Body of pancreas (tissue), 4 donors: ENCODE measurements around the gene RIN3. TPM values are rescaled to one million over a fixed set of nuclear protein-coding genes. Genes with fewer than 3 reads are reported as not detected.

ENCODE experiments used
- ATAC-seq: fragments of 150-250 bp; one replicate; pipeline ENCODE4 v1.9.1; 2016
- DNase-seq, 4 donors: peaks; one replicate each; pipeline ENCODE4 v3.0.0-alpha.2; 2019
- H3K27ac ChIP-seq, 4 donors: fragments of 200-600 bp; sonication (generic); 1 replicate in 3 of 4; 2 replicates in 1 of 4; pipeline versions ENCODE4 v1.5.1 to v1.6.1; 2016 to 2019; ENCODE audit warnings: mild to moderate bottlenecking in 1 of 4, mixed read lengths in 1 of 4, moderate library complexity in 1 of 4
- H3K27me3 ChIP-seq, 2 donors: fragments of 200-600 bp; sonication (generic); one replicate each; pipeline ENCODE4 v1.6.0; 2016; ENCODE audit warnings: mild to moderate bottlenecking in 1 of 2
- H3K36me3 ChIP-seq, 2 donors: fragments of 200-600 bp; sonication (generic); replicated peaks in 1 of 2; 2 replicates each; pipeline ENCODE4 v1.5.1; 2016; ENCODE audit warnings: low read depth in 2 of 2; ENCODE audit not compliant: insufficient read depth in 1 of 2
- H3K4me1 ChIP-seq: fragments of 200-600 bp; sonication (generic); one replicate; pipeline ENCODE4 v1.6.0; 2016
- H3K4me3 ChIP-seq, 2 donors: fragments of 200-600 bp; sonication (generic); 1 replicate in 1 of 2; 2 replicates in 1 of 2; pipeline ENCODE4 v1.5.1; 2016 to 2019
- H3K9me3 ChIP-seq, 3 donors: fragments of 200-600 bp; sonication (generic); 1 replicate in 2 of 3; 2 replicates in 1 of 3; pipeline ENCODE4 v1.5.1; 2016
- POLR2A ChIP-seq, 3 donors: fragments of 450-650 bp; IDR thresholded peaks; one replicate each; pipeline ENCODE4 v1.6.1; 2016; ENCODE audit warnings: antibody characterized with exemption in 3 of 3, mild to moderate bottlenecking in 2 of 3
- WGBS, 2 donors: methylation state at CpG; one replicate each; pipeline ENCODE4 v1.1.5; 2017; 5-methylcytosine and 5-hydroxymethylcytosine counted together
- intact Hi-C: fragments of 100-400 bp; cut with DNase I; formaldehyde crosslinking; loops from one replicate; pipeline ENCODE4 v1.15.1; 2023
- total RNA-seq, 2 donors: library from RNA; depleted of rRNA; stranded (reverse); fragments of >200 nt; gene quantifications; one replicate each; pipeline ENCODE4 v1.1.0, GENCODE V29; 2016
- TF ChIP-seq, protein P1 (sequence below), 7 experiments: fragments of 450-650 bp in 4 of 7; fragments of 200-600 bp in 3 of 7; sonication (generic) in 3 of 7; IDR thresholded peaks; one replicate each; pipeline ENCODE4 v1.5.1; 2016 to 2019; ENCODE audit warnings: antibody characterized with exemption in 7 of 7

Gene RIN3
- total RNA-seq, 2 donors from 2014 or later: 2.6 to 3.3 TPM

DNA sequence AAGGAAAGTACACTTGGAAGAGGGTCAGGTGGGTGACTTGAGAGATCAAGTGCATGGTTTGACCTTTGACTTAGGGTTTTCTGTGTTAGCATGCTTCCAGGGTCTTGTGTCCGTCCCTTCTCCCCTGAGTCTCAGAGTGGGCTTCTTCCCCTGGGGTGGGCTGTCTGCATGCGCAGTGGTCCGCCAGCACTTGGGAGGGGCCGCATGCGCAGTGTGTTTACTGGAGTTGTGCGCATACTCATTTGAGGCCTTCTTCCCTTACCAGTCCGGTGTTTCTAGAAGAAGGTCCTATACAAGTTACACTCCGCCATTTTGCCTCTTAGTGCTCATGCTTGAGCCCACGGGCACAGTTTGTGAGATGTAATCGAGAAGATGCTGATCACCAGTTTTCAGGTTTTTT lies 58.5 kb downstream of the RIN3 start:
- DNase-seq (no peak), ATAC-seq (no peak)
- H3K4me3 ChIP-seq: no peak overlapping the region
- WGBS, 2 donors: 93 to 97% methylated on average over 10 of the region's 10 CpGs
- H3K36me3 ChIP-seq: no peaks in the 10 kb centered on the region
- peaks cover 0 to 5% (median 0%) of the 10 kb centered on the region in 3 donors for H3K9me3 ChIP-seq
- TF ChIP-seq, protein P1, sequence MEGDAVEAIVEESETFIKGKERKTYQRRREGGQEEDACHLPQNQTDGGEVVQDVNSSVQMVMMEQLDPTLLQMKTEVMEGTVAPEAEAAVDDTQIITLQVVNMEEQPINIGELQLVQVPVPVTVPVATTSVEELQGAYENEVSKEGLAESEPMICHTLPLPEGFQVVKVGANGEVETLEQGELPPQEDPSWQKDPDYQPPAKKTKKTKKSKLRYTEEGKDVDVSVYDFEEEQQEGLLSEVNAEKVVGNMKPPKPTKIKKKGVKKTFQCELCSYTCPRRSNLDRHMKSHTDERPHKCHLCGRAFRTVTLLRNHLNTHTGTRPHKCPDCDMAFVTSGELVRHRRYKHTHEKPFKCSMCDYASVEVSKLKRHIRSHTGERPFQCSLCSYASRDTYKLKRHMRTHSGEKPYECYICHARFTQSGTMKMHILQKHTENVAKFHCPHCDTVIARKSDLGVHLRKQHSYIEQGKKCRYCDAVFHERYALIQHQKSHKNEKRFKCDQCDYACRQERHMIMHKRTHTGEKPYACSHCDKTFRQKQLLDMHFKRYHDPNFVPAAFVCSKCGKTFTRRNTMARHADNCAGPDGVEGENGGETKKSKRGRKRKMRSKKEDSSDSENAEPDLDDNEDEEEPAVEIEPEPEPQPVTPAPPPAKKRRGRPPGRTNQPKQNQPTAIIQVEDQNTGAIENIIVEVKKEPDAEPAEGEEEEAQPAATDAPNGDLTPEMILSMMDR (IDR thresholded peaks at IDR 0.05): no peak
- TF ChIP-seq POLR2A (IDR thresholded peaks at IDR 0.05): no peak
- intact Hi-C loops: no loop called here
- no peaks in the 10 kb centered on the region for H3K4me1 ChIP-seq
- H3K27ac ChIP-seq: no peak overlapping the region
- no peaks in the 10 kb centered on the region for H3K27me3 ChIP-seq

DNA sequence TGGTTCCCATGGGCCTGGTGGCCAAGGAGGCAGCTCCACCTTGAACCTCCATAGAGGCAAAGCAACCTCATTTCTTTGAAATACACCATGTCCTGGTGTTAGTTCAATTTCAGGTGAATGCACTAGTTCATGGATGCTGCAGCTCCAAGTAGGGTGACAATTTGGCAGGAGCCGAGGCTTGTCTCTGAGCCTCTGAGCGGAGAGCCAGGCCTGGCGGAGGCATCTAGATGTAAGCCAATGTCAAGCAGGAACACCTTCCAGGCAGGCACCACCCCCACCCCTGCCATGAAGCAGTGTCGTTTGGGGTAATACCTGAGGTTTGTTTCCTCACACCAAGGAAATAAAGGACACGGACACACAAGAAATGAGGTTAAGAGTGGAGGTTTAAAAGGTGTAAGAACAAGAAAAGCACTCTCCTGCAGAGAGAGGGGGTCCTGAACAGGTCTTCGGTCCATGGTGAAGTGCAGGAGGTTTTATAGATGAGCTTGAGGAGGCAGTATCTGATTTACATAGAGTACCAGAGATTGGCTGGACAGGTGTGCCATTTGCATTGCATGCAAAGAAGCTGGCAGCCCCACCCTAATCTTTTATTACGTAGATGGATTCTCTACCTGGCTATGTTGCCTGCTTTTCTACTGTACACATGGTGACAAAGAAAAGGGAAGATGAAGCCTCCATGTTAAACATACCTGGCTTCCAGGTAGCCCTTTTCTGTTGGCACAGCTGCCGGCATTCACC lies 60.3 kb downstream of the RIN3 start:
- H3K4me3 ChIP-seq: no peak overlapping the region
- DNase-seq (no peak), ATAC-seq (no peak)
- no peaks in the 10 kb centered on the region for H3K9me3 ChIP-seq
- TF ChIP-seq POLR2A (IDR thresholded peaks at IDR 0.05): no peak
- TF ChIP-seq, protein P1 (IDR thresholded peaks at IDR 0.05): no peak
- WGBS, 2 donors: 75 to 79% methylated on average over 8 of the region's 8 CpGs
- no peaks in the 10 kb centered on the region for H3K36me3 ChIP-seq
- intact Hi-C loops: no loop called here
- H3K4me1 ChIP-seq: no peaks in the 10 kb centered on the region
- H3K27me3 ChIP-seq: no peaks in the 10 kb centered on the region
- H3K27ac ChIP-seq: no peak overlapping the region

DNA sequence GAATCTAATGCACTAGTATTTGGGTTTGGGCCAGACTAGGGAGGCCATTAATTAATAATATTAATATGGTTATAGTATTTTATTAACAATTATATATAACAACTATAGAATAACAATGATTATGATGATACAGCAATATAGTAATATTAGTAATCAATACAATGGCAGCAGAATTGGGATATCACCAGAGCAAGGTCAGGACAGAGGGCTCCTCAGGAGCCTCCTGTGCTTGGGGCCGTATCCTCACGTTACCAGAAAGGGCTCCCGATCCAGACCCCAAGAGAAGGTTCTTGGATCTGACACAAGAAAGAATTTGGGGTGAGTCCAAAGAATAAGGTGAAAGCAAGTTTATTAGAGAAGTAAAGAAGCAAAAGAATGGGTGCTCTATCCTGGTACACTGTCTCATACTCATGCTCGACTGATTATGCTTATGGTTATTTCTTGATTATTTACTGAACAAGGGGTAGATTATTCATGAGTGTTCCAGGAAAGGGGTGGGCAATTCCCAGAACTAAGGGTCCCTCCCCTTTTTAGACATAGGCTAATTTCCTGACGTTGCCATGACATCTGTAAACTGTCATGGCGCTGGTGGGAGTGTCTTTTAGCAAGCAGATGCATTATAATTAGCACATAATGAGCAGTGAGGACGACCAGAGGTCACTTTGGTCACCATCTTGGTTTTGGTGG lies 61.6 kb downstream of the RIN3 start:
- H3K9me3 ChIP-seq: no peaks in the 10 kb centered on the region
- H3K4me3 ChIP-seq: no peak overlapping the region
- no peaks in the 10 kb centered on the region for H3K4me1 ChIP-seq
- DNase-seq (no peak), ATAC-seq (no peak)
- H3K27me3 ChIP-seq: no peaks in the 10 kb centered on the region
- TF ChIP-seq, protein P1 (IDR thresholded peaks at IDR 0.05): no peak
- no peak for TF ChIP-seq POLR2A (IDR thresholded peaks at IDR 0.05)
- intact Hi-C loops: no loop called here
- no peak overlapping the region for H3K27ac ChIP-seq
- WGBS, 2 donors: 54 to 66% methylated on average over 7 of the region's 7 CpGs
- no peaks in the 10 kb centered on the region for H3K36me3 ChIP-seq

DNA sequence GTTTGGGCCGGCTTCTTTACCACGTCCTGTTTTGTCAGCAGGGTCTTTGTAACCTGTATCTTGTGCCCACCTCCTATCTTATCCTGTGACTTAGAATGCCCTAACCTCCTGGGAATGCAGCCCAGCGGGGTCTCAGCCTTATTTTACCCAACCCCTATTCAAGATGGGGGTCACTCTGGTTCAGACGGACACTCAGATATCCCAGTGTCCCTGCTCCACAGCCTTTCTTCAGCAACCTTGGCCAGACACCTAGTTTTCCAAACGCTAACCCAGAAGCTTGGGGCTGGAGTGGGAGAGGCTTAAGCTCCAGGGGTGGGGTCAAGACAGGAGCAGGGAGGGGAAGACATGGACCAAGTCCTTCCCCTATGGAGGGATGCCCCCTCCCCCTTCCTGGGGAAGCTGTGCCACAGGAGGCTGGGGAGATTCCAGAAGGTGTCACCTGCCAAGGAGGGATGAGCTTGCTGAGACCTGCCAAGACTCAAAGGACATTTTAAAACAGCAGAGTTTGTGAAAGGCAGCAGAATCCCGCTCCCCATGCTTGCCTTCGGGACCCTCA lies 62.2 kb downstream of the RIN3 start:
- Histone ChIP-seq H3K36me3 (no peaks in the 10 kb centered on the region), H3K4me3 (no peak overlapping the region), H3K27me3 (no peaks in the 10 kb centered on the region), H3K27ac (no peak overlapping the region), H3K4me1 (no peaks in the 10 kb centered on the region), H3K9me3 (no peaks in the 10 kb centered on the region)
- ATAC-seq: no peak
- TF ChIP-seq, protein P1 (IDR thresholded peaks at IDR 0.05): no peak
- no peak for TF ChIP-seq POLR2A (IDR thresholded peaks at IDR 0.05)
- no peak for DNase-seq
- intact Hi-C loops: no loop called here
- 64 to 72% methylated on average over 6 to 7 of the region's 7 CpGs for WGBS, 2 donors
